HCT116 (cell line): ENCODE data around the gene TLR3. TPM values are rescaled to one million over a fixed set of nuclear protein-coding genes. Genes with fewer than 3 reads are reported as not detected.

Source experiments
- ATAC-seq: fragments of 200-7000 bp; cut with Tn5 transposase; 2 replicates; pipeline ENCODE4 v1.9.1; 2020; ENCODE audit warnings: mild to moderate bottlenecking, moderate library complexity
- BruUV-seq: library from RNA; stranded (reverse); fragments of 400-500 nt; replicated peaks from 2 replicates; lab custom pipeline; 2021; lab: Mats Ljungman, UMichigan
- CTCF ChIA-PET: fragments of 300-600 bp; sonication (Branson Sonifier 250); formaldehyde crosslinking; loops from one replicate; lab custom pipeline; 2021; ENCODE audit warnings: antibody characterized with exemption; lab: Charles Lee
- POLR2A ChIA-PET: fragments of 300-600, 350-600 bp; sonication (Branson Sonifier 250); formaldehyde crosslinking; loops from one replicate; lab custom pipeline; 2021; ENCODE audit warnings: antibody characterized with exemption; lab: Charles Lee
- RAD21 ChIA-PET, 2 experiments: fragments of 300-600 bp; sonication (Branson Sonifier 250); formaldehyde crosslinking; loops; one replicate each; lab custom pipeline; 2023; ENCODE audit warnings: low total read pairs in 2 of 2; ENCODE audit not compliant: uncharacterized antibody in 2 of 2, unreplicated experiment in 2 of 2, low non-redundant PET in 1 of 2; lab: Charles Lee
- DNase-seq: peaks from one replicate; pipeline ENCODE4 v3.0.0-alpha.2; 2010; ENCODE audit warnings: low read depth, low spot score
- H2AFZ ChIP-seq: fragments of 200-600 bp; shearing (Covaris generic), sonication (generic); 2 replicates; pipeline ENCODE4 v1.6.1; 2017; ENCODE audit warnings: low read depth, mixed run types, mixed read lengths, antibody characterized with exemption, low read length; ENCODE audit not compliant: poor library complexity, severe bottlenecking
- H3K27ac ChIP-seq: 2 replicates; pipeline ENCODE4 v1.5.1; 2012; ENCODE audit warnings: low read depth, low read length
- H3K27me3 ChIP-seq: fragments of 200-600 bp; sonication (generic); 2 replicates; pipeline ENCODE4 v1.6.1; 2016; ENCODE audit warnings: mixed run types, low read length, mixed read lengths; ENCODE audit not compliant: insufficient read depth
- H3K36me3 ChIP-seq, 2 experiments: fragments of 200-500 bp in 1 of 2; fragments of 200-600 bp in 1 of 2; sonication (Bioruptor generic) in 1 of 2; sonication (generic) in 1 of 2; 2 replicates each; pipeline versions ENCODE4 v1.5.1 to v1.6.1; 2014 to 2016; ENCODE audit warnings: low read length in 2 of 2, inconsistent platforms in 1 of 2, mixed read lengths in 1 of 2, mixed run types in 1 of 2; ENCODE audit not compliant: insufficient read depth in 2 of 2, control insufficient read depth in 1 of 2
- H3K4me1 ChIP-seq, 2 experiments: fragments of 200-600 bp in 1 of 2; sonication (generic) in 1 of 2; 2 replicates each; pipeline versions ENCODE4 v1.5.1 to v1.6.1; 2012 to 2017; ENCODE audit warnings: low read length in 2 of 2, inconsistent platforms in 1 of 2, mild to moderate bottlenecking in 1 of 2, mixed read lengths in 1 of 2, mixed run types in 1 of 2, moderate library complexity in 1 of 2; ENCODE audit not compliant: insufficient read depth in 2 of 2, control insufficient read depth in 1 of 2
- H3K4me2 ChIP-seq: fragments of 200-600 bp; sonication (generic); 2 replicates; pipeline ENCODE4 v1.6.1; 2017; ENCODE audit warnings: mixed run types, low read length, mixed read lengths
- H3K4me3 ChIP-seq, 2 experiments: fragments of 200-600 bp in 1 of 2; sonication (generic) in 1 of 2; replicated peaks in 1 of 2; 2 replicates each; pipeline ENCODE4 v1.5.1; 2011 to 2016; ENCODE audit warnings: low read length in 2 of 2, control low read depth in 1 of 2, low read depth in 1 of 2, mild to moderate bottlenecking in 1 of 2, mixed read lengths in 1 of 2, mixed run types in 1 of 2
- H3K79me2 ChIP-seq: fragments of 200-600 bp; sonication (generic); 2 replicates; pipeline ENCODE4 v1.6.1; 2017; ENCODE audit warnings: mild to moderate bottlenecking, mixed run types, low read length, moderate library complexity, mixed read lengths; ENCODE audit not compliant: insufficient read depth
- H3K9ac ChIP-seq: fragments of 200-600 bp; sonication (generic); 2 replicates; pipeline ENCODE4 v1.6.1; 2016; ENCODE audit warnings: low read length, mixed read lengths
- H3K9me2 ChIP-seq: fragments of 200-600 bp; sonication (generic), shearing (Covaris generic); 2 replicates; pipeline ENCODE4 v1.6.1; 2017; ENCODE audit warnings: mixed run types, mild to moderate bottlenecking, moderate library complexity; ENCODE audit not compliant: insufficient read depth
- H3K9me3 ChIP-seq, 2 experiments: fragments of 200-500 bp in 1 of 2; fragments of 200-600 bp in 1 of 2; sonication (Bioruptor generic) in 1 of 2; sonication (generic) in 1 of 2; 2 replicates each; pipeline ENCODE4 v1.6.1; 2014 to 2017; ENCODE audit warnings: low read length in 2 of 2, mixed read lengths in 2 of 2, inconsistent platforms in 1 of 2, low read depth in 1 of 2, mild to moderate bottlenecking in 1 of 2, mixed run types in 1 of 2, moderate library complexity in 1 of 2; ENCODE audit not compliant: control insufficient read depth in 1 of 2, insufficient read depth in 1 of 2
- H4K20me1 ChIP-seq: fragments of 200-600 bp; sonication (generic), shearing (Covaris generic); 2 replicates; pipeline ENCODE4 v1.6.1; 2017; ENCODE audit warnings: mixed run types, mild to moderate bottlenecking, moderate library complexity; ENCODE audit not compliant: insufficient read depth
- CBX3 ChIP-seq: IDR thresholded peaks from 2 replicates; pipeline ENCODE4 v1.6.1; 2012; ENCODE audit warnings: low read depth
- CEBPB ChIP-seq: IDR thresholded peaks from 2 replicates; pipeline ENCODE4 v1.6.1; 2012; ENCODE audit warnings: low read depth
- EZH2phosphoT487 ChIP-seq: fragments of 200-600 bp; IDR thresholded peaks from 2 replicates; pipeline ENCODE4 v1.6.1; 2018; ENCODE audit warnings: antibody characterized with exemption, borderline replicate concordance
- POLR2A ChIP-seq: IDR thresholded peaks from 2 replicates; pipeline ENCODE4 v1.7.0; 2011; ENCODE audit warnings: borderline replicate concordance; ENCODE audit not compliant: insufficient read depth, insufficient read length; ENCODE audit errors: extremely low read depth
- POLR2AphosphoS5 ChIP-seq: IDR thresholded peaks from 2 replicates; pipeline ENCODE4 v1.6.1; 2011; ENCODE audit warnings: mild to moderate bottlenecking, low read depth, low read length, moderate library complexity
- SP1 ChIP-seq: IDR thresholded peaks from 2 replicates; pipeline ENCODE4 v1.6.1; 2012; ENCODE audit warnings: low read depth
- intact Hi-C: fragments of 100-400 bp; cut with micrococcal nuclease; formaldehyde crosslinking; loops from 2 replicates; pipeline ENCODE4 v1.10.0; 2022
- total RNA-seq: library from RNA; stranded (reverse); gene quantifications from one replicate; pipeline ENCODE4 v1.2.1, GENCODE V29; 2021; ENCODE audit not compliant: unreplicated experiment
- TF ChIP-seq, protein P1 (sequence below): IDR thresholded peaks from 2 replicates; pipeline ENCODE4 v1.6.1; 2012
- TF ChIP-seq, protein P2 (sequence below): IDR thresholded peaks from 2 replicates; pipeline ENCODE4 v1.6.1; 2011; ENCODE audit warnings: mild to moderate bottlenecking, low read length, moderate library complexity; ENCODE audit not compliant: insufficient replicate concordance; ENCODE audit errors: extremely low read depth
- TF ChIP-seq, protein P3 (sequence below): IDR thresholded peaks from 2 replicates; pipeline ENCODE4 v1.6.1; 2012

Gene TLR3
- total RNA-seq, 1 experiment from 2014 or later: 1.3 TPM

GRCh38 chr4:186029571-186030398, 39.2 kb upstream of the TLR3 start:
- Histone ChIP-seq H4K20me1 (no peaks in the 10 kb centered on the region), H3K9ac (no peak overlapping the region), H3K27ac (no peak overlapping the region), H2AFZ (no peak overlapping the region), H3K36me3 (no peaks in the 10 kb centered on the region), H3K4me2 (no peak overlapping the region), H3K9me3 (peaks cover 2 to 3% of the 10 kb centered on the region in 2 experiments; a peak in 2 of 4 replicates), H3K9me2 (no peaks in the 10 kb centered on the region), H3K27me3 (no peaks in the 10 kb centered on the region), H3K4me3 (no peak overlapping the region), H3K79me2 (no peaks in the 10 kb centered on the region), H3K4me1 (no peaks in the 10 kb centered on the region; a peak in 1 of 4 replicates)
- no peak for TF ChIP-seq SP1
- no peak for TF ChIP-seq CEBPB
- no peak for TF ChIP-seq POLR2AphosphoS5
- no peak for TF ChIP-seq EZH2phosphoT487
- no peak for TF ChIP-seq CBX3
- no peak for TF ChIP-seq POLR2A
- TF ChIP-seq, protein P1, sequence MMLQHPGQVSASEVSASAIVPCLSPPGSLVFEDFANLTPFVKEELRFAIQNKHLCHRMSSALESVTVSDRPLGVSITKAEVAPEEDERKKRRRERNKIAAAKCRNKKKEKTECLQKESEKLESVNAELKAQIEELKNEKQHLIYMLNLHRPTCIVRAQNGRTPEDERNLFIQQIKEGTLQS: no peak
- TF ChIP-seq, protein P2, sequence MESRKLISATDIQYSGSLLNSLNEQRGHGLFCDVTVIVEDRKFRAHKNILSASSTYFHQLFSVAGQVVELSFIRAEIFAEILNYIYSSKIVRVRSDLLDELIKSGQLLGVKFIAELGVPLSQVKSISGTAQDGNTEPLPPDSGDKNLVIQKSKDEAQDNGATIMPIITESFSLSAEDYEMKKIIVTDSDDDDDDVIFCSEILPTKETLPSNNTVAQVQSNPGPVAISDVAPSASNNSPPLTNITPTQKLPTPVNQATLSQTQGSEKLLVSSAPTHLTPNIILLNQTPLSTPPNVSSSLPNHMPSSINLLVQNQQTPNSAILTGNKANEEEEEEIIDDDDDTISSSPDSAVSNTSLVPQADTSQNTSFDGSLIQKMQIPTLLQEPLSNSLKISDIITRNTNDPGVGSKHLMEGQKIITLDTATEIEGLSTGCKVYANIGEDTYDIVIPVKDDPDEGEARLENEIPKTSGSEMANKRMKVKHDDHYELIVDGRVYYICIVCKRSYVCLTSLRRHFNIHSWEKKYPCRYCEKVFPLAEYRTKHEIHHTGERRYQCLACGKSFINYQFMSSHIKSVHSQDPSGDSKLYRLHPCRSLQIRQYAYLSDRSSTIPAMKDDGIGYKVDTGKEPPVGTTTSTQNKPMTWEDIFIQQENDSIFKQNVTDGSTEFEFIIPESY: no peak
- TF ChIP-seq, protein P3, sequence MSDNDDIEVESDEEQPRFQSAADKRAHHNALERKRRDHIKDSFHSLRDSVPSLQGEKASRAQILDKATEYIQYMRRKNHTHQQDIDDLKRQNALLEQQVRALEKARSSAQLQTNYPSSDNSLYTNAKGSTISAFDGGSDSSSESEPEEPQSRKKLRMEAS: no peak
- ChIA-PET POLR2A (no interaction called here), CTCF (interaction anchor here (0.7 kb wide), 1 partner anchor 8 kb away, joined by 3 read pairs; no protein-coding TSS in a partner anchor), RAD21 (no interaction called here)
- intact Hi-C loops: no loop called here
- BruUV-seq: no TSS peak
- DNase-seq (no peak), ATAC-seq (no peak)
